ENCODE results near the gene KIF2C.

DNA sequence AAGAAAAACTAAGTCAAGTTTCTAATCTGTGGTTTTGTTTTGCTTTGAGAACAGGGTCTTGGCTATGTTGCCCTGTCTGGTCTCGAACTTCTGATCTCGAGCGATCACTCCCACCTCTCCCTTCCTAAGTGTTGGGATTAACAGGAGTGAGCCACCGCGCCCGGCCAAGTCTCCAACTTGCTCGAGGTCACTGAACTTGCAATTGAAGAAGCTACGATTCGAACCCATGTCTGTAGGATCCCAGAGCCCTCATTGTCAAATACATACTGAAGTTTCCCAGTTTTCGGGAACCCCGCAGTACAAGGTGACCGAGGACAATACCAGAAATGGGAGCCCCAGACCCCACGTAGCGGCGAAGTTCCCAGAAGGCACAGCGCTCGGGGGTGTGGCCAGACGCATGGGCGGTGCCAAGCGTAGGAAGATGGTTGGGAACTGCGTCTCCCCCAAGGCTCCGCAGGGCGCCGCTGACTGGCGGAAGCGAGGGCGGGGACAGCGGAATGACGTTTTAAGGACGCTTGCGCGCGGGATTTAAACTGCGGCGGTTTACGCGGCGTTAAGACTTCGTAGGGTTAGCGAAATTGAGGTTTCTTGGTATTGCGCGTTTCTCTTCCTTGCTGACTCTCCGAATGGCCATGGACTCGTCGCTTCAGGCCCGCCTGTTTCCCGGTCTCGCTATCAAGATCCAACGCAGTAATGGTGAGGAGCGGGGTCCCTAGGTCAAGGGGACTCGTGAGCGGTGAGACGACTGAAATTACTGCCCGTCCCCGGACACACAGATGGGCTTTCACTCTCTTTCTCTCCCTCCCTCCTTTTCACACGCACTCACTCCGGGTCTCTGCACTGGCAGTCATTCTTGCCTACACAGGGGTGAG, at the start of gene KIF2C:
- TF ChIP-seq, protein P1, sequence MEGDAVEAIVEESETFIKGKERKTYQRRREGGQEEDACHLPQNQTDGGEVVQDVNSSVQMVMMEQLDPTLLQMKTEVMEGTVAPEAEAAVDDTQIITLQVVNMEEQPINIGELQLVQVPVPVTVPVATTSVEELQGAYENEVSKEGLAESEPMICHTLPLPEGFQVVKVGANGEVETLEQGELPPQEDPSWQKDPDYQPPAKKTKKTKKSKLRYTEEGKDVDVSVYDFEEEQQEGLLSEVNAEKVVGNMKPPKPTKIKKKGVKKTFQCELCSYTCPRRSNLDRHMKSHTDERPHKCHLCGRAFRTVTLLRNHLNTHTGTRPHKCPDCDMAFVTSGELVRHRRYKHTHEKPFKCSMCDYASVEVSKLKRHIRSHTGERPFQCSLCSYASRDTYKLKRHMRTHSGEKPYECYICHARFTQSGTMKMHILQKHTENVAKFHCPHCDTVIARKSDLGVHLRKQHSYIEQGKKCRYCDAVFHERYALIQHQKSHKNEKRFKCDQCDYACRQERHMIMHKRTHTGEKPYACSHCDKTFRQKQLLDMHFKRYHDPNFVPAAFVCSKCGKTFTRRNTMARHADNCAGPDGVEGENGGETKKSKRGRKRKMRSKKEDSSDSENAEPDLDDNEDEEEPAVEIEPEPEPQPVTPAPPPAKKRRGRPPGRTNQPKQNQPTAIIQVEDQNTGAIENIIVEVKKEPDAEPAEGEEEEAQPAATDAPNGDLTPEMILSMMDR (IDR thresholded peaks at IDR 0.05; ENCODE audit: poor library complexity) = no peak
- no peak for TF ChIP-seq EZH2 (IDR thresholded peaks at IDR 0.05; ENCODE audit: borderline replicate concordance)

All from hepatocyte (in vitro differentiated cells).